SK-N-MC (cell line): ENCODE results near the gene PNMA6A.

Experiments used
- EZH2 ChIP-seq: fragments of 200-600 bp; sonication (generic); IDR thresholded peaks from one replicate; pipeline ENCODE4 v1.6.1; 2017; ENCODE audit warnings: antibody characterized with exemption
- POLR2AphosphoS5 ChIP-seq: IDR thresholded peaks from 2 replicates; pipeline ENCODE4 v1.6.1; 2012; ENCODE audit warnings: mild to moderate bottlenecking, low read depth, low read length, borderline replicate concordance

GRCh38 chrX:153074262-153074899 lies 2.1 kb downstream of the PNMA6A start:
- TF ChIP-seq POLR2AphosphoS5 (no peak), EZH2 (no peak)
